HG03064 (cell line): ENCODE results near the gene CTIF.

ENCODE experiments used
- ATAC-seq: cut with Tn5 transposase; IDR thresholded peaks from one replicate; pipeline ENCODE4 v1.9.1; 2021; ENCODE audit warnings: low read depth; ENCODE audit not compliant: unreplicated experiment

CTIF gene

DNA sequence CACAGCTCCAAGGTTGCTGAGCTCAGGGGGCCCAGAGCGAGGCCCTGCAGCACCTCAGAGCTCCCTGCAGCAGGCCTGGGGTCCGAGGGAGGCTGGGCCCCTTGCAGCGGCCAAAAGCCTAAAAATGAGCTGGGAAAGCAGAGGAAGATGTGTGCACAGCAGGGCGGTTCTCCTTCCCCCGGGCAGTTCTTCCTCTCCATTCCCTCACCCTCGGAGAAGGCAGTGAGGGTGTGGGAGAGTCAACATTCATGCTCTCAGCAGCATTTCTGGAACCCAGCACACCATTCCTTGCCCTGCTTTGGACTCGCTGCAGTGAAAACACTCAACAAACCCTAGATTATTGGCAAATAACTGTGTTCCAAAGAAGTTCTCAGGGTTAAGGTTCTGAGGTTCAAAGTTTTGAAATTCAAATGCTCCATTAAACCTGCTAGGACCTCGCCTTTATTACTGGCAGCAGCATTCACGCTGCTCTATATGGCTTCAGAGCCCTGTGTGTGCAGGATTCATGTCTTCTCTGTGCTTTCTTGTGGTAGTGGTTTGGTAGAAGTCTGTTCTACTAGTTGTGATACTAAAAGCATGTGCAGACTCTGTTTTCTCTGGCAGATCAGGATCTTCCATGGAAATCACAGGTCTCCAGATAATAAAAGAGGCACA, 79.1 kb downstream of the CTIF start:
- no peak for ATAC-seq

DNA sequence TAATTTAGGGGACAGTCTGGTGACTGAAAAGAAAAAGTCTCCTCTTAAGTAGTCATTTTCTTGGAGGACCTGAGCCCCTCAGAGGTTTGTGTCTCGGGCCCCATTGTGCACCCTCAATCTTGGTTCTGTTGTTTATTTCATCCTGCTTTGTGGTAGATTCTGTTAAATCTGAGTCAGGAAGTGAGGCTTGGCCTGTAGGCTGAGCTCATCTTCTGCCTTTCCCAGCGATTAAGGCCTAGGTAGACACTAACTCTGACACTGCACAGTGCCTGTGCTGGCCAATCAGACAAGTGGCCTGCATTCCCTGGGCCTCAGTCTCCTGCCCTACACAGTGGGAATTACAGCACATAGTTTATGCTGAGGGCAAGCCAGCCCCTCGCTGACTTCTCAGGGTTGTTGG, 80.2 kb downstream of the CTIF start:
- ATAC-seq: no peak

DNA sequence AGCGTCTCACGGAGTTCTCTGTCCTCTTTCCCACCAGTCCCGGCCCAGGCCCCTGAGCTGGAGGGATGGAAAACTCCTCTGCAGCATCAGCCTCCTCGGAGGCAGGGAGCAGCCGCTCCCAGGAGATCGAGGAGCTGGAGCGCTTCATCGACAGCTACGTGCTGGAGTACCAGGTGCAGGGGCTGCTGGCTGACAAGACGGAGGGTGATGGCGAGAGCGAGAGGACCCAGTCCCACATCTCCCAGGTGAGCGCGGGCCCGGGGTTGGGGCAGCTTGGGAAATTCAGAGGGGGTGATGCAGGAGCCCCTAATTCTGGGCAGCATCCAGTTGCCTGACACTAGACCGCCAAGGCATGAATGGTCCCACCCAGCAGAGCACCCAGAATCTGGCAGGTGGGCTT, 80.7 kb downstream of the CTIF start:
- ATAC-seq: no peak

DNA sequence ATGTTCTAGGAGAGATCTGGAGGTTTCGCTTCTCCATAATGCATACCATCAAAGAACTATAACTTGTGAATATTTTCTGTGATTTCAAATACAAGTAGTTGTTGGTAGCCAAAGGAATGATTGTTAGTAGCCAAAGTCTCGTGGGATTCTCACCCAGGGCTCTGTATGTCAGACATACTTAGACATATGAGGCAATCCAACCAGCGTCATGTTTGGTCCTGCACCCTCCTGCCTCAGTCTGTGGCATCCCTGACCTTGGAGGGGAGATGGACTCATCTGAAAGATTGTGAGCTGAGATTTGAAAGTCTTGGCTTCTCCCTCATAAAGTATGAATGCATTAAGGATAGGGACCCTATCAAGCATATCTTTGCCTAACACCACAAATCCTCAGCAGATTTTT, 81.2 kb downstream of the CTIF start:
- no peak for ATAC-seq

DNA sequence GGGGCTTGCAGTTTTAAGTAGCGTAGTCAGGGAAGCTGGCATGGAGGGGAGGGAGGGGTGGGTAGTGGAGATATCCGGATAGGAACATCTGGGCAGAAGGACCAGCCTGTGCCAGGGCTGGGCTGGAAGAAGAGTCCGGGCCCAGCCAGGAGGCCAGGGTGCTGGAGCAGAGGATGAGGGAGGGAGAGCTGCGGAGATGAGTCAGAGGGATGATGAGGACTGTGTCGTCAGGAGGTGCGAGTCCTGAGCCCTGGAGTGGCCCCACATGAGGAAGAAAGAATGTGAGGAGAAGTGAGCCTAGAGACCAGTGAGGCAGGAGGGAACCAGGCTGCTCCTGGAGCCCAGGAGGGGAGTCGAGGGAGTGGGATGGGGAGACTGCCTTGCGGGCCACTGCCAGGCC, 82.4 kb downstream of the CTIF start:
- ATAC-seq: no peak

DNA sequence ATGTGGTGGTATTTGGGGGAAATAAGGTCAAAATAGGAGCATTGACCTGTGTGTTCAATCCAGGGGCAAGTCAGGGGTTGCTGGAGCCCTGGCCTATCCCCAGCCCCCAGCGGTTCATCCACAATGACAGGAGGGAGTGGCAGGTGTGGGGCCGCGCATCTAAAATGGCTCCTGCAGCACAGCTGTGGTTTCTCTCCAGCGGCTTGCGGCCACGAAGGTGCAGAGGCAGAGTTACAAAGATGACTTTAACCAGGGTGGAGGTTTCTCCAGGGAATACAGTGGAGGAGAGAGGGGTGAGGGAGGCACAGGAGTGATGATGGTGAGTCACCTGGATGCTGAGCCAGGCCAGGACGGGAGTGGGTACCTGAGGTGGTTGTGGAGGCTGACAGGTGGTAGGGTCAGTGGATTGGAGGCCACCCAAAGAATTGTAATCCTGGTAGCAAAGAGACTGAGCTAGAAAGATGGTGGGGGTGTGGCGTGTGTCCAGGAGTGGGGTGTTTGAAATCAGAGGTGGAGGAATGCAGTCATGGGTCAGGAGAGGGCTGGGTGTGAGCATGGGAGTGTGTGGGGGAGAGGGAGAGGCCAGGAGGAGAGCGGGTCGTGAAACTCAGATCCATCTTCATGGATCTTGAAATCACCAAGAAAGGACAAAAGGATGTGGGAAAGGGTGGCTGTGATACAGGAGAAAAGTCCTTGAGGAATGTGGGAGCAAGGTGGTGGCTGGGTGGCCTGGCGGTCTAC, 83.2 kb downstream of the CTIF start:
- ATAC-seq: no peak

DNA sequence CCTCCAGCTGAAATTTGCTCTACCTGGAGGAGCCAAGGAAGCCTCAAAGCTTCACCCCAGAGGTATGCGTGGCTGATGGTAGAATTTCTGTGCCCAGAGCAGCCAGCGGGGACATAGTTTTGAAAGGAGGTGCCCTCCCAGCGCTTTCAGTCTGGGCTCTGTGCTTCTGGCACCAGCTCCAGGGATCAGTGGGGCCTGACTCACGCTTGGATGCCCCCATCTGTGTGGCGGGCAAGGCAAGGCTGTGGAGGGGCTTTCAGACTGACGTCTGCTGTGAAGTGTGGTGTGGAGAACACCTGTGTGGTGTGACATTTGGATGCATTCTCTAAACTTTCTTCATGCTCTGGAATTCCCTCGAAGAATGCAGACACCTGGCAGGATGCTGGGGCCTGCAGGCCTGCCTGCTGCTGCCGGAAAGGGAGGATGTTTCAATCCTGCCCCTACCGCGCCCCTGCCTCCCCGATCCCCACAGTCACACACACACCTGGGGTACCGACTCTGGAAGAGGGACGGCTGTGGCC, 84.1 kb downstream of the CTIF start:
- ATAC-seq: no peak

DNA sequence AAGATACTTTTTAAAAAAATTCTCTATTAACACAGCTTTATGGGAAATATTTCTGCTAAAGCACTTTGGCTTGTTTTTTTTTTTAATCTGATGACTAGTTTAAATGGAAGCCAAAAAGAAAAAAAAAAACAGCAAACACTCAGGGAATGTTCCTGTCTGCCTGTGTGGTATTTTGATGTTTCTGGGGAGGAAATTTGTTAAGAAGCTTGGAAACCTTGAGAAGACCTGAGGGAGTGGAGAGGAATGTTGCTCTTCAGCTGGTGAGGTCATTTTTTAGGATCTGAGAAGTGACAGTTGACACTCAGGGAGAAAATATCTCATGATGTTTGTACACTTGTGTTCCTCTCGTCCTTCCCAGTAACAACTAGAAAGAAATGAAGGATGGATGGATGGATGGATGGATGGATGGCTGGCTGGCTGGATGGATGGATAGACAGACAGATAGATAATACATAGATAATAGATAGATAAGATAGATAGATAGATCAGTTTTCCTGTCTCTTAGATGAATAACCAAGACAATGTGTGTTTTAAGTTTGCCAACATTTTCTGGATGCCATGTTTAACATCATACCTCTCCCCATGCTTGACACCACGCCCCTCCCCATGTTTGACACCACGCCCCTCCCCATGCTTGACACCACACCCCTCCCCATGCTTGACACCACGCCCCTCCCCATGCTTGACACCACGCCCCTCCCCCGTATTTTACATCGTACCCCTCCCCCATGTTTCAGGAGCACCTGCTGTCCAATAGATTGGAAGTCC, 84.8 kb downstream of the CTIF start:
- no peak for ATAC-seq

DNA sequence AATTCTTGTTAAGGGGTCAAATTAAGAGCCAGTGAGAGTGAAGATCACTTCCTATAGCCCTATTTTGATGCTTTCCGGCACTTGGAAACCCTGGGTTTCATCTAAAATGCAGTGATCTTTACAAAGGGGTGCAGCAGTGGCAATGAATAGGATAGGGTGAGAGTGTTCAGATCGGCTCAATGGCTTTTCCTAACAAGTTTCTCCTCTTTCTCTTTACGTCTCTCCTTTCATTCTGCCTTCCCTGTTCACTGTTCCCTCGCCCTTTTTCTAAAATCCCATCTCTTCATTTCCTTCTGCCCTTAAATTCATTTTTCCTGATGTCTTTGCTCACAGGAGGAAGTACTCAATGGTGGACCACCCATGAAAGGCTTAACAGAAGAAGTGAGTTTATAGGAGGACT, 86.0 kb downstream of the CTIF start:
- no peak for ATAC-seq

DNA sequence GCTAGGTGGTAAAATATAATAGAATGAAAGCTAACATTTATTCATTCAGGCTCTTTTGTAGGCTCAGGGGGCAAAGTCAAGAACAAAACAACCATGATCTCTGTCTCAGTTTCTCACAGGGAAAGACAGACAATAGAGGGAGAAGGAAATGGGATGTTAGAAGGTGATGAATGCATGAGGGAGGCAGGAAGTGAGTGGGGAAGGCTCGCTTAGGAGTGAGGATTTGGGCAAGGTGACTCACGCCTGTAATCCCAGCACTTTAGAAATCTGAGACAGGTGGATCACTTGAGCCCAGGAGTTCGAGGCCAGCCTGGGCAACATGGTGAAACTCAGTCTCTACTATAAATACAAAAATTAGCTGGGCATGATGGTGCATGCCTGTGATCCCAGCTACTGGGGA, 88.4 kb downstream of the CTIF start:
- no peak for ATAC-seq

DNA sequence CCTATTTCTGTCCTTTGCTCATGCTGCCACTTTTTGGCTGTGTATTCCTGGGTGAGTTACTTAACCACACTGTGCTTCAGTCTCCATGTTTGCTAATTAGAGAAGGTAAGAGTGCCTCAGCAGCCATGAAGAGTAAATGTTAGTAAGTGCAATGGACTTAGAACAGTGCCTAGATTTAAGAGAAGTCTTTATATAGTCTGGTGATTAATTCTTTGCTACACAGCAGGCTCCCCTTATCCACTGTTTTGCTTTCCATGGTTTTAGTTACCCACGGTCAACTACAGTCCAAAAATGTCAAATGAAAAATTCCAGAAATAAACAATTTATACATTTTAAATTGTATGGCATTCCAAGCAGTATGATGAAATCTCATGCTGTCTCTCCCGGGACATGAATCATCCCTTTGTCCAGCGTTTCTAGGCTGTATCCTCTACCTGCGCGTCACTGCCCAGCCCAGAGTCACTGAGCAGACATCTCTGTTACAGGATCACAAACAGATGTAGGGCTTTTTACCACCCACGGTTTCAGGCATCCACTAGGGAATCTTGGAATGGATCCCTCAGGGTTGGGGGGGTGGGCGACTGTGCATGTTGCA, 91.0 kb downstream of the CTIF start:
- ATAC-seq: no peak

DNA sequence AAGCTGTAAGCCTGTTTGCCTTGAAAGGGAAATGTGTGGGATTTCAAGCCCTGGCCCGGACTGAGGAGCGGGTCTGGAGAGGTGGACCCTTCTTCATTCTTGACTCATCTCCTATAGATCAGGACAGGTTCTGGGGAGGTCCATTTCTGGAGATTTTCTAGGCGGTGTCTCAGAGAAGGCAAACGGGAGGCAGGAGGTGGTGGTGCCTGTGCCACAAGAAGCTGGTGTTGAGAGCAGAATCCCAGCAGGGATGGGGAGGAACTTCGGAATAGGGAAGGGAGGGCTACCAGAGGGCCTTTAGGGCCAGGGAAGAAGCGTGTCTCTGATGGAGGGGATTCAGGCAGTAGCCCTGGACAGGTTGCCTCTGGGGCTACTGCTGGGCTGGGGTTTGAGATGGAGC, 93.0 kb downstream of the CTIF start:
- no peak for ATAC-seq

DNA sequence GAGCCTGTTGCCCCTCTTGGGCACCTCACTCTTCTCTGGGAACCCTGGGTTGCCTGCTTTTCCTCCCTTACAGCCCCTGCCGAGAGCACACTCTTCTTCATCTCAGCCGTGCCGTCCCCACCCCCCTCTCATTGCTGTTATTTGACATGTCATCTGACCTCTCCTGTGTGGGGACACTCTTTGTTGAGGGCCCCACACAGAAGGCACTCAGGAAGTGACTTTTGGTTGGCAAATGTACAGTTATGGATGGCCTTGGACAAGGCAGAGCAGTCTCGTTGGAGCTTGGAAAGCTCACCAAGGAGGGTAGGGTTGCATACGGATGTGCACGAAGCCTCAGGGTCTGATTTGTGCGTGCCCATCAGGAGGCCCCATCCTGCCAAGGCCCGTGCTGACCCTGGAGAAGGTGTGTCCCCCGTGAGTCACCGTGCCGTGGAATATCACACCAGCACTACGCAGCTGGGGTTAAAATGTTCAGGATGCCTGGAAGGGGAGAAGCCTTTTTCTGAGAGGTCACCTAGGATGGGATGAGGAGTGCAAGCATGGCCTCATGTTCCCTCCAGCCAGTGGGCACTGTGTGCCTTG, 93.9 kb downstream of the CTIF start:
- no peak for ATAC-seq

DNA sequence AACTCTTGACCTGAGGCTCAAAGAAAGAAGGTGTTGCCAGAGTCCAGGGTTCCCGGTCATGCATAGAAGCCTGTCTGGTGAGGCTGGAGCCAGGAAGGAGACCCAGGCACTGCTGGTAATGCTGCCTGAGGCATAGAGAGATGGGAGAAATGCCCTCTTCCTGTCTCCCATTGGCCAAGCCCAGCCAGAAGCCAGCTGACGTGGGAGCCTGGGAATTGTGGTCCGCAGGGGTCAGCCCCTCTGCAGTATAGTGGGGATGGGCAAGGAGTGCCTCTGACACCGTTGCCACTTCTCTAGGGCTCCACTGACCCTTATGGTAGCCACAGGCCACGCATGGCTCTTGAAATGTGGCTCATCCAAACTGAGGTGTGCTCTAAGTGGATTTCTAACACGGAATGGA, 95.7 kb downstream of the CTIF start:
- no peak for ATAC-seq

DNA sequence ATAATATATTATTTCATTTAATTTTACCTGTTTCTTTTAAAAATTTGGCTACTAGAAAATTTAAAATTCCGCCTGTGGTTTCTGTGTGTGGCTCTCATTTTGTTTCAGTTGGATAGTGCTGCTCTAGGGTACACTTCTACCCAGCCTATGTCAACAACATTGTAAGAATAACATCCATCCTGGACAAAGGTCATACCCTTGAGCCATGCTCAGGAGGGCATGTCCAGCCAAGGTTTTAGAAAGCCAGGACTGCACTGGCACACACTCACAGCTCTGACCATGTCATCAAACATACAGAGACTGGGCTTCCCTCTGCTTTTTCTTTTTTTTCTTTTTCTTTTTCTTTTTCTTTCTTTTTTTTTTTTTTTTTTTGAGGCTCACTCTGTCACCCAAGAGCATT, 96.1 kb downstream of the CTIF start:
- no peak for ATAC-seq

DNA sequence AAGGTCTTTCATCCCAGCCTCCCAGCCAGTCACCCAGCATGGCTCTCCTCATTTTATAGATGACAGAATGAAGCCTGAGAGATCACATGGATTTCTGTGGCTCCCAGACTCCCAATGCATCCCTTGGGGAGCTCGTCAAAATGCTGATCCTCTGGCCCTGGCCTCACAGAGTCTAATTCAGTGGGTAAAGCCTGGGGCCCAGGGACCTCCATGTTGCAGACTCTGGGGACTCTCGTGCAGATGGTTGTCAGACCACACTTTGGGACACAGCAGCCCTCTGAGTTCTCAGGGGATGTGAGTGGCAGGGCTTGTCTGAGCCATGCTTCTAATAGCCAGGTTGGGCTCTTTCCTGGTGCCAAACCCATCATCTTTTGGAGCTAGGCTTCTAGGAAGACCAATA, 97.0 kb downstream of the CTIF start:
- no peak for ATAC-seq

DNA sequence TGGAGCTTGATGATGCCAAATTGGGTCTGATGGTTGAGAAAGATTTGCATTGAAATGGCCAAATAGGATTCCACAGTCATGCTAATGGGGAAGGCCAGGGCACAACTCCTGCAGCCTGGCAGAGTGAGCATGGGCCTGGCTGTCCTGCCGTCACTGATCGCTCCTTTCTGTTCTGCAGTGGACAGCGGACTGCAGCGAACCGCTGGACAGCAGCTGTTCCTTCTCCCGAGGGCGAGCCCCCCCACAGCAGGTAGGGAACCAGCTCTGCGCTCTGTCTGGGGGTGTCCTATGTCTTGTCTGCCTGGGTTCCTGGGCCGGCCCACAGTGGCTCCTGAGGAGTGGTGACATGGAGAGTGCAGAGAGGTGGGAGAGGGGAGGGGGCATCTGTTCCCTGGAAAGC, 97.6 kb downstream of the CTIF start:
- ATAC-seq: no peak

DNA sequence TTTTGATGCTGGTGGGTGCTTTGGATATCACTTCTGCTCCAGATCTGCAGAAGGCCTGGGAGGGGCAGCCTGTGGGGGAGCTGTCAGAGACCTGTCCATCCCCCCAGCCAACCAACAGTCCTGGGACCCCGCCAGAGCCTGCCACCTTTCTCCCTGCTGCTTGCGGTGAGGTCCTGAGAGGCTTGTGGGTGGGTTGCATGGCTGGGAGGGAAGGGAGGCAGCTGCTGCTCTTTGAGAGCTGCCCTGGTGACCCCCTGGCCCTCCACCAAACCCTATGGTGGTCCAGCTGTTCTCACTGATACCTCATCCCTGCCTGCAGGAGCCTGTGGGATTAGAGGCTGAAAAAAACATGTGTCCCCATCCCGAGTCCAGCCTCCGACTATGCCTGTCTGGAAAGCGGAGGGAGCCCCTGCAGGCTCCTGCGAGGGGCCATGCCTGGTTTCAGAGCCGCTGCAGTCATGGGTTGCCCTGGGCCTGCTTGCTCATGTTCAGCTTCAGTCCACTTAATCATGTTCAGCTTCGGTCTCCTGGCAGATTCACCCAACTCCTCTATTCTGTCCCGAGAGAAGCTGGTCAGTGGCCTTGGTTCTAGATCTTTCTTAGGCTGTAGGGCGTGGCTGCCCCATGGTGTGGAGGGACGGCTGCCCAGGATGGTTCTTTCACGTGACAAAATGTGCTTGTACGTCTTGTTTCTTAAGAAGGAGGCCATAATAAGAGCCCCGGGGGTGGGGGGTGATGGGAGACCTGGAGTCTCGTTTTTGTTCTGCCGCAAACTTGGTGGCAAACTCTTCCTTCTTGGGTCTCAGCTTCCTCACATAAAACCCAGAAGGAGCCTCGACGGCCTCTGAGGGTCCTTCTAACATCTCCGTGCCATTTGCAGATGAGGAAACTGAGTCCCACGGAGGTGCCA, 98.5 kb downstream of the CTIF start:
- no peak for ATAC-seq

DNA sequence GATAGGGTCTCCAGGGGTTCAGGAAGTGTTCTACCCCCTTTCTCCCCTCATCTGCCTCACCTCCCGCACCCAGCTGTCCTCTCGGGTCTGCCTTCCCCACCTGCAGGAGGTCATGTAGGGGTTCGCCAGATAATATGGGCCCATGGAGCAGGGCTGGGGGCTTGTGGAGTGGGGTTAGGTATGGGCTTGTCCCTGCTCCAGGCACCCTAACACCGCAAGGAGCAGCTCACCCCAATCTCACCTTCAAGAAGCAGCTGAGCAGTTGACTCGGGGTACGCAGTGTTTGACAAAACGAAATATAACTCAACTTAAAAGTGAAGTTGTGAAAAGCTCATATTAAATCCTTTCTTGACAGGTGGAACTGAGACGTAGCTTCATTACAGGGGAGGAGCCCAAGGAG, 99.6 kb downstream of the CTIF start:
- no peak for ATAC-seq
